NCI-H82 treated with DMSO at 0.1 percent for 48 hours (cell line): ENCODE measurements around the gene SPINK8.
A peak's percentile ranks its signal among the peaks of the same experiment; 100 is the strongest.
"Not testable (repeated sequence)": the region's sequence is repeated elsewhere in the genome, so short reads cannot be mapped to it uniquely, and the experiment has no call there.

Source experiments
- DNase-seq: peaks from one replicate; lab custom pipeline; 2025; ENCODE audit not compliant: unreplicated experiment; lab: John Stamatoyannopoulos, UW

Gene SPINK8

GRCh38 chr3:48280881-48281280 lies 52.6 kb downstream of the SPINK8 start:
- DNase-seq, result no peak

- DNase-seq, result no peak
Observed at GRCh38 chr3:48278884-48279559, 54.4 kb downstream of the SPINK8 start.

GRCh38 chr3:48276911-48277641 lies 56.4 kb downstream of the SPINK8 start:
- no peak for DNase-seq

GRCh38 chr3:48275287-48276027 lies 58.0 kb downstream of the SPINK8 start:
- DNase-seq, result no peak

GRCh38 chr3:48274452-48274851 lies 59.0 kb downstream of the SPINK8 start:
- no peak for DNase-seq

GRCh38 chr3:48273594-48274211 lies 59.8 kb downstream of the SPINK8 start:
- DNase-seq, result peak; percentile 35

- no peak for DNase-seq
Observed at GRCh38 chr3:48271763-48272498, 61.5 kb downstream of the SPINK8 start.

- DNase-seq, result not testable (repeated sequence)
Observed at GRCh38 chr3:48271223-48271622, 62.2 kb downstream of the SPINK8 start.

- DNase-seq, result no peak
Observed at GRCh38 chr3:48270306-48270705, 63.2 kb downstream of the SPINK8 start.

GRCh38 chr3:48269592-48269991 lies 63.9 kb downstream of the SPINK8 start:
- DNase-seq, result no peak

GRCh38 chr3:48268936-48269561 lies 64.4 kb downstream of the SPINK8 start:
- DNase-seq, result no peak

GRCh38 chr3:48268381-48268935 lies 65.0 kb downstream of the SPINK8 start:
- no peak for DNase-seq

GRCh38 chr3:48267782-48268181 lies 65.7 kb downstream of the SPINK8 start:
- no peak for DNase-seq

GRCh38 chr3:48258530-48258929 lies 74.9 kb downstream of the SPINK8 start:
- DNase-seq, result no peak
